ENCODE results near the gene MBTPS1. TPM values are rescaled to one million over a fixed set of nuclear protein-coding genes. Genes with fewer than 3 reads are reported as not detected.
A peak's percentile ranks its signal among the peaks of the same experiment; 100 is the strongest.

Gene MBTPS1
- total and polyA plus RNA-seq, 11 donors: 37.2 to 91.4 (median 67.7) TPM

DNA sequence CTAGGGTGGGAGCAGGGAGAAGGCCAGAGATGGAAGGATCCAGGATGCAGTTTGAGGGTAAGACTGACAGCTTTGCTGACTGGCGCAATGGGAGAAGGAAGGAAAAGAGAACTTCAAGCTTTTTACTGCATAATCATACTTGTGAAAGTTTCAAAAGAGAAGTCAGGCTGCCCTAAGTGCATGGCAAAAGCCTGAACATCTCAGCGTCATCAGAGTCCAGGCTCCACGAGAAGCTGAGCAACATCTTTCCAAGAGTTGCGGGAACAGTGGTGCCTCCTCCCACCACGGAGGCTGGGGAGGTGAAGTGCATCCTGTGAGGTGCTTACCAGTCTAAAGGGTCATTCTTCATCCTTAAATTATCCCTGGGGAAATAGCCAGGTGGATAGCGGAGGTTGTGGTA lies 47.2 kb downstream of the MBTPS1 start:
- H3K36me3 ChIP-seq: peaks cover 12 to 100% (median 99%) of the 10 kb centered on the region in 9 donors
- peak in 1 of 4 donors; percentile 27 for ATAC-seq
- whole genome bisulfite sequencing, 4 donors: 84 to 90% (median 87%) methylated on average over 6 of the region's 6 CpGs
- H3K27ac ChIP-seq: peak overlapping the region in 1 of 12 donors; percentile 59
- no peak for TF ChIP-seq POLR2A (IDR thresholded peaks at IDR 0.05)
- TF ChIP-seq, protein P1, sequence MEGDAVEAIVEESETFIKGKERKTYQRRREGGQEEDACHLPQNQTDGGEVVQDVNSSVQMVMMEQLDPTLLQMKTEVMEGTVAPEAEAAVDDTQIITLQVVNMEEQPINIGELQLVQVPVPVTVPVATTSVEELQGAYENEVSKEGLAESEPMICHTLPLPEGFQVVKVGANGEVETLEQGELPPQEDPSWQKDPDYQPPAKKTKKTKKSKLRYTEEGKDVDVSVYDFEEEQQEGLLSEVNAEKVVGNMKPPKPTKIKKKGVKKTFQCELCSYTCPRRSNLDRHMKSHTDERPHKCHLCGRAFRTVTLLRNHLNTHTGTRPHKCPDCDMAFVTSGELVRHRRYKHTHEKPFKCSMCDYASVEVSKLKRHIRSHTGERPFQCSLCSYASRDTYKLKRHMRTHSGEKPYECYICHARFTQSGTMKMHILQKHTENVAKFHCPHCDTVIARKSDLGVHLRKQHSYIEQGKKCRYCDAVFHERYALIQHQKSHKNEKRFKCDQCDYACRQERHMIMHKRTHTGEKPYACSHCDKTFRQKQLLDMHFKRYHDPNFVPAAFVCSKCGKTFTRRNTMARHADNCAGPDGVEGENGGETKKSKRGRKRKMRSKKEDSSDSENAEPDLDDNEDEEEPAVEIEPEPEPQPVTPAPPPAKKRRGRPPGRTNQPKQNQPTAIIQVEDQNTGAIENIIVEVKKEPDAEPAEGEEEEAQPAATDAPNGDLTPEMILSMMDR (IDR thresholded peaks at IDR 0.05): no peak
- no peak for DNase-seq
- no peaks in the 10 kb centered on the region for H3K27me3 ChIP-seq
- H3K9me3 ChIP-seq: no peaks in the 10 kb centered on the region
- peaks cover 0 to 20% (median 2%) of the 10 kb centered on the region in 12 donors for H3K4me1 ChIP-seq
- intact Hi-C loops (cut with DNase I): loop anchor here in 4 of 10 donors (5.0 to 10.0 kb wide), 3 partner anchors 102 to 245 kb away; partner anchors contain the start of gene NECAB2 (in 3 of the 4)
- no peak overlapping the region for H3K4me3 ChIP-seq

DNA sequence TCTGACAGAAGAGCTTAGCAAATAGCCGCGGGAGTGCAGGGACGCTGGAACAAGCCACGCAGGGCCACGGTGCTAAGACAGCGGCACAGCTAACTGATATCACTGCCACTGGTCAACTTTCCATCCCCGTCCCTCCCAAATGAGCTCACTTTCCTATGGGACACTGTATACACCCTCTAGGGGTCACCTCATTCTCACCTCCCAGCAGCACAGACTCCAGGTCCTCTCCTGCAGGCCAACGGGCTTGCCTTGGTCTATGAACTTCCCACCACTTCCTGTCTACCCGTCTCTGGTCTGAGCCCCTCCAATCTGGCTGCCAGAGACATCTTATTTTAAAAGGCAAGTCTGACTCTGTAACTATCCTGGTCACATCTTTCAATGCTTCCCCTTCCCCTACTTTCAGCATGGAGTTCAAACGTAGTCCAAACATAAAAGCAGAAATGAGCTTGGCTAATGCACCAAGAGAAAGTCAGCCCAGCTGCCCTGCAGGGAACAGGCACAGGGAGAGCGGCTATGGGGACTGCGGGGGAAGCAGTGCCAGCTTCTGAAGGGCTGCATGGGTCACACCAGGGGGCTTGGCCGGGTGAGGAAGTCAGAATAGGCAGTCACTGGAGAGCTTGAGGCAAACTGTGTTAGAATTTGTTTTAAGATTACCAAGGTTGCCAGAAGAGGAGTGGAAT lies 47.8 kb downstream of the MBTPS1 start:
- intact Hi-C loops (cut with DNase I): loop anchor here in 4 of 10 donors (5.0 to 10.0 kb wide), 3 partner anchors 102 to 244 kb away; partner anchors contain the start of gene NECAB2 (in 3 of the 4)
- peaks cover 0 to 13% (median 0%) of the 10 kb centered on the region in 12 donors for H3K4me1 ChIP-seq
- H3K27me3 ChIP-seq: no peaks in the 10 kb centered on the region
- no peaks in the 10 kb centered on the region for H3K9me3 ChIP-seq
- no peak overlapping the region for H3K4me3 ChIP-seq
- 86 to 90% (median 88%) methylated on average over 13 of the region's 13 CpGs for WGBS, 4 donors
- H3K27ac ChIP-seq: peak overlapping the region in 1 of 12 donors; percentile 59
- TF ChIP-seq, protein P1 (IDR thresholded peaks at IDR 0.05): no peak
- TF ChIP-seq POLR2A (IDR thresholded peaks at IDR 0.05): no peak
- peaks cover 12 to 100% (median 99%) of the 10 kb centered on the region in 9 donors for H3K36me3 ChIP-seq
- DNase-seq: peak in 1 of 5 donors; percentile 14
- peak in 1 of 4 donors; percentile 14 for ATAC-seq

DNA sequence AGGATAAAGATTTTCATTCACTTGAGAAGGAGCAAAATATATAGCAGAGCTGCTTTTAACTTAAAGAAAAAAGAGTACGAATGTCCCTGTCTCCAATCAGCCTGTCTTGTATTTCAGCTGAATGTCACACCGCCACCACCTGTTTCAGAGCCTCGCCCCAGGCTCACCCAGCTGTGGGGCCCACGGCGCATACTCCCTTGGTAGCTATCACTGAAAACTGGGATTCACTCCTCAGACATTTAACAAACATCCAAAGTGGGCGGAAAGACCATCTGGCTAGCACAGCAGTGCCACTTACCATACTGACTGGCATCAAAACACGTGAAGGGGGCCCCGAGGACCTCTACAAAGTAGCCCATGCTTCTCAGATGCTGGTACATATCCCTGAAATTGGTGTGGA lies 48.7 kb downstream of the MBTPS1 start:
- peaks cover 12 to 100% (median 94%) of the 10 kb centered on the region in 9 donors for H3K36me3 ChIP-seq
- no peak overlapping the region for H3K27ac ChIP-seq
- DNase-seq (no peak), ATAC-seq (no peak)
- H3K9me3 ChIP-seq: no peaks in the 10 kb centered on the region
- intact Hi-C loops (cut with DNase I): loop anchor here in 4 of 10 donors (5.0 to 10.0 kb wide), 3 partner anchors 101 to 243 kb away; partner anchors contain the start of gene NECAB2 (in 3 of the 4)
- no peaks in the 10 kb centered on the region for H3K27me3 ChIP-seq
- WGBS, 4 donors: 89 to 95% (median 93%) methylated on average over 7 to 8 of the region's 8 CpGs
- peaks cover 0 to 9% (median 0%) of the 10 kb centered on the region in 12 donors for H3K4me1 ChIP-seq
- no peak for TF ChIP-seq POLR2A (IDR thresholded peaks at IDR 0.05)
- TF ChIP-seq, protein P1 (IDR thresholded peaks at IDR 0.05): no peak
- no peak overlapping the region for H3K4me3 ChIP-seq

DNA sequence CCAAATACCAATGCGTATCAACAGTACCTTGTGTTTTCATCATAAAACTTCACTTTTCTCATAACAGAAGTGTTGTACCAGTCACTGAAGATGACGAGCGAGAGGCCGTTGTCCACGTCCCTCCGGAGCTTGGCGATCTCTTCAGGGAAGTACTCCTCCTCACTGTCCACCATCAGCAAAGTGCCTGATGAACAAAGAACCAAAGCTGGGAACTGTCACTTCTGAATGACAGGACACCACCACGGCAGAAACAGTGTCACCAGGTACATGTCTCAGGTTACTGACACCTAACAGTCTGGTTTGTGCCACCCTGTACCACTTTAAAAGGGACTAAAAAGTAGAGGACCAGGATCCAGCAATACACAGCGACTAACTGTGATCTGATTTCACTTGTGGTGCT lies 49.1 kb downstream of the MBTPS1 start:
- peaks cover 12 to 100% (median 94%) of the 10 kb centered on the region in 9 donors for H3K36me3 ChIP-seq
- WGBS, 4 donors: 87 to 96% (median 90%) methylated on average over 8 to 9 of the region's 9 CpGs
- TF ChIP-seq, protein P1 (IDR thresholded peaks at IDR 0.05): no peak
- TF ChIP-seq POLR2A (IDR thresholded peaks at IDR 0.05): no peak
- no peaks in the 10 kb centered on the region for H3K9me3 ChIP-seq
- intact Hi-C loops (cut with DNase I): loop anchor here in 4 of 10 donors (5.0 to 10.0 kb wide), 3 partner anchors 100 to 243 kb away; partner anchors contain the start of gene NECAB2 (in 3 of the 4)
- H3K27ac ChIP-seq: no peak overlapping the region
- DNase-seq: no peak
- ATAC-seq: no peak
- no peaks in the 10 kb centered on the region for H3K27me3 ChIP-seq
- peaks cover 0 to 13% (median under 1%) of the 10 kb centered on the region in 12 donors for H3K4me1 ChIP-seq
- H3K4me3 ChIP-seq: no peak overlapping the region

Measured in heart left ventricle (tissue), 16 donors.